Mucosa of descending colon (tissue), 3 donors: ENCODE measurements around the gene RASGEF1B. TPM values are rescaled to one million over a fixed set of nuclear protein-coding genes. Genes with fewer than 3 reads are reported as not detected.
A peak's percentile ranks its signal among the peaks of the same experiment; 100 is the strongest.

Experiments used
- ATAC-seq: fragments of 200-7000 bp; cut with Tn5 transposase; one replicate; pipeline ENCODE4 v1.9.1; 2020; ENCODE audit warnings: mild to moderate bottlenecking, moderate library complexity
- DNase-seq, 3 donors: peaks; one replicate each; pipeline ENCODE4 v3.0.0-alpha.2; 2020
- H3K36me3 ChIP-seq: fragments of 200-600 bp; one replicate; pipeline ENCODE4 v1.8.0; 2021; ENCODE audit warnings: low read depth, mild to moderate bottlenecking
- H3K4me1 ChIP-seq: fragments of 200-600 bp; one replicate; pipeline ENCODE4 v1.8.0; 2021; ENCODE audit warnings: low read depth, mild to moderate bottlenecking
- H3K4me3 ChIP-seq: fragments of 200-600 bp; one replicate; pipeline ENCODE4 v1.8.0; 2021; ENCODE audit warnings: mild to moderate bottlenecking
- H3K9me3 ChIP-seq: fragments of 200-600 bp; one replicate; pipeline ENCODE4 v1.8.0; 2021; ENCODE audit warnings: mild to moderate bottlenecking
- CTCF ChIP-seq: fragments of 200-600 bp; IDR thresholded peaks from one replicate; pipeline ENCODE4 v1.8.0; 2022; ENCODE audit warnings: antibody characterized with exemption, mild to moderate bottlenecking
- intact Hi-C, 2 donors: fragments of 100-400 bp; cut with DNase I in 1 of 2; cut with micrococcal nuclease in 1 of 2; formaldehyde crosslinking; loops; one replicate each; pipeline versions ENCODE4 v1.11.0 to v1.11.1; 2022; cut with DNase I, micrococcal nuclease
- long read RNA-seq, 2 donors: library from polyadenylated mRNA; unstranded; transcript quantifications; one replicate each; pipeline ENCODE4 v2.0.0, GENCODE V29; 2019 to 2021
- total RNA-seq, 3 donors: library from RNA; stranded (reverse); fragmentation: NEBNext Ultra II Directional in 2 of 3; extraction: Animal tissue kit (Norgen Biotek cat#: 25700) in 2 of 3; gene quantifications; one replicate each; pipeline versions ENCODE4 v1.2.1 to v1.2.4, GENCODE V29; 2021 to 2023
- donor health status: DM: no; HTN: no; CAD: no; lungs with moderate emphysema.
- donor health status: DM: no; HTN: no; CAD: no.
- donor health status: DM: no; HTN: yes; CAD: no.

Gene RASGEF1B
- 10 to 100 TPM; 13.6 to 20.5 (median 15.4) TPM for total RNA-seq
- long read RNA-seq, donor 1, partial matches to known transcripts = 1 of 6 reads
- long read RNA-seq, donor 1, other reads (novel, unspliced or antisense) = 4 of 6 reads
- long read RNA-seq, donor 2, partial matches to known transcripts = 0 of 8 reads
- long read RNA-seq, donor 2, other reads (novel, unspliced or antisense) = 4 of 8 reads

DNA sequence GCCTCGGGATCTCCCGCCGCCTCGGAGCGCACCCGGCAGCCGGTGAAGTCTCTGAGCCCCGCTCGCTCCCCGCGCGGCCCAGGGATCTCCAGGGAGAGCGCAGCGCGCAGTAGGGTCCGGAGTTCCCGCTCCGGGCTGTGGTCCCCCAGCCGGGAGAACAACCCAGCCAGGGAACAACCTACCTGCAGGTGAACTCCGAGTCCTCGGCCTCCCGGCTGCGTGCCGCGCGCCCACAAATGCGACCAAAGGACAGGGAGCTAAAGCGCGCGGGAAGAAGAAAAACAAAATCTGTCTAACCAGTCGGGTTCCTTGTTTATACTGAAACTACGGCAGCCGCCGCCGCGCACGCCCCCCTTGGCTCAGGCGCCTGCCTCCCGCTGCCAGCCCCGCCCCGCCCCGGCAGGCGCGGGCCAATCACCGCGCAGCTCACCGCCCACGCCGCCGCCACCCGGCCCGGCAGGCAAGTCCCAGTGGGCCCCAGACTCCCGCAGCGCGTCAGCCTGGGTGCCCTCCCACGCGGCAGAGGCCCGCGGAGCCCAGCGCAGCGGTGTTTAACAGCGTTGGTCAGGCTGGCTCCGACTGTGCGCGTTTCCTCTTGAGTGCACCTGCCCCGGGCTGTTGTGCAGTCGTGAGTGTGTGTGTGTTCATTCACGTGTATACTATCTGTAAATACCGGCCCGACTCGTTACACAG lies at the start of gene RASGEF1B:
RASGEF1B (minus strand) TSS at position 320 of the 693 bp plus-strand sequence. CDS start 12,399 bp downstream, outside the sequence.
- ATAC-seq (peak; percentile 94), DNase-seq (peak; percentile 93 to 96 (median 96))
- no peaks in the 10 kb centered on the region for H3K36me3 ChIP-seq
- peak within 1 kb of the TSS; percentile 76 for H3K4me3 ChIP-seq
- no peaks in the 10 kb centered on the region for H3K9me3 ChIP-seq
- TF ChIP-seq CTCF = no peak
- peaks cover 21% of the 10 kb centered on the region for H3K4me1 ChIP-seq
- intact Hi-C loops = no loop called here

- DNase-seq (no peak), ATAC-seq (peak; percentile 24)
- Histone ChIP-seq H3K4me1 (peaks cover 6% of the 10 kb centered on the region), H3K9me3 (no peaks in the 10 kb centered on the region), H3K4me3 (no peak overlapping the region), H3K36me3 (no peaks in the 10 kb centered on the region)
- no peak for TF ChIP-seq CTCF
- intact Hi-C loops = no loop called here
These were observed 48.1 kb upstream of the RASGEF1B start for GRCh38 chr4:81519856-81520255.

DNA sequence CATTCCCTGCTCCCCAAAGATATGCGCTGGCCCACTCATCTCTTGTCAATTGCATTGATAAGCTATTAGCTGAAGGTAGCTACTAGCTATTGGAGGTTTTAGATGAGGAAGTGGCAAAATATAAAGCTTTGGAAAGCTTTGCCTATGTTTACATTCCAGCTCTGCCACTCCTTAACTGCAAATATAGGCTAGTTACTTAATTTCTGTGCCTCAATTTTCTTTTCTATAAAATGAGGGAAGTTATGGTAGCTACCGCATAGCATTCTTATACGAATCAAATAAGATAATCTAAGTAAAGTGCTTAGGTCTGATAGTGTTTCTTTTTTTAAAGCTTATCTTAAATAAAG lies 47.7 kb upstream of the RASGEF1B start:
- H3K36me3 ChIP-seq = no peaks in the 10 kb centered on the region
- DNase-seq (no peak), ATAC-seq (peak; percentile 77)
- no peak overlapping the region for H3K4me3 ChIP-seq
- TF ChIP-seq CTCF = no peak
- peaks cover 6% of the 10 kb centered on the region for H3K4me1 ChIP-seq
- intact Hi-C loops = no loop called here
- H3K9me3 ChIP-seq = no peaks in the 10 kb centered on the region

- ATAC-seq (peak; percentile 60), DNase-seq (no peak)
- no peaks in the 10 kb centered on the region for H3K9me3 ChIP-seq
- H3K4me1 ChIP-seq = peaks cover 6% of the 10 kb centered on the region
- no peak for TF ChIP-seq CTCF
- no peak overlapping the region for H3K4me3 ChIP-seq
- H3K36me3 ChIP-seq = no peaks in the 10 kb centered on the region
- intact Hi-C loops = no loop called here
These were observed 47.2 kb upstream of the RASGEF1B start for GRCh38 chr4:81518762-81519426.

DNA sequence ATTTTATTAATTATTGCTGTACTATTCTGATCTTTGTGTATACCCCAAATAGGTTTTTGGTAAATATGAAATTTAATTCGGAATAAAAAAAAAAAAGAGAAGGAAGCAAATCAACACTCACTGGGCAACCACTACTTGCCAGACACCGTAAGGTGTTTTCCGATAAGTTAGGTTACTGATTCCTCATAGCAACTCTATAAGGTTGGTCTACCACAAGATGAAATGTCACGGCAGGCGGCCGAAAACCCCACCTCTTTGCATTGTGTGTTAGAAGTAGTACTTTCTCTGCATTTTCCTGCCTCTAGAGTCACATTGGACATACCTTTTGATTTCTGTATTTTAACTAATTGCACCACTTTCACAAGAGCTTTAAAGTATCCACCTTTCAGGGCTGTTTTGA lies 44.5 kb upstream of the RASGEF1B start:
- DNase-seq (no peak), ATAC-seq (no peak)
- intact Hi-C loops = no loop called here
- peaks cover 6% of the 10 kb centered on the region for H3K4me1 ChIP-seq
- H3K36me3 ChIP-seq = no peaks in the 10 kb centered on the region
- TF ChIP-seq CTCF = no peak
- no peak overlapping the region for H3K4me3 ChIP-seq
- no peaks in the 10 kb centered on the region for H3K9me3 ChIP-seq
